Calu3 (cell line): ENCODE data around the gene SIL1. TPM values are rescaled to one million over a fixed set of nuclear protein-coding genes. Genes with fewer than 3 reads are reported as not detected.

Experiments
- BruUV-seq: library from RNA; stranded (reverse); fragments of 400-500 nt; replicated peaks from 2 replicates; lab custom pipeline; 2021; lab: Mats Ljungman, UMichigan
- CTCF ChIA-PET: fragments of 300-600 bp; sonication (Branson Sonifier 250); formaldehyde crosslinking; loops from one replicate; lab custom pipeline; 2022; ENCODE audit warnings: antibody characterized with exemption; lab: Charles Lee
- DNase-seq: peaks from one replicate; pipeline ENCODE4 v3.0.0; 2022
- H3K27ac Mint-ChIP-seq: one replicate; pipeline ENCODE4 v1.8.0; 2022; ENCODE audit warnings: mixed read lengths; ENCODE audit not compliant: unreplicated experiment
- H3K27me3 Mint-ChIP-seq: one replicate; pipeline ENCODE4 v1.8.0; 2022; ENCODE audit warnings: mixed read lengths; ENCODE audit not compliant: unreplicated experiment
- H3K36me3 Mint-ChIP-seq: one replicate; pipeline ENCODE4 v1.8.0; 2022; ENCODE audit warnings: mild to moderate bottlenecking, moderate library complexity, mixed read lengths; ENCODE audit not compliant: insufficient read depth, unreplicated experiment
- H3K4me1 Mint-ChIP-seq: one replicate; pipeline ENCODE4 v1.8.0; 2022; ENCODE audit warnings: mild to moderate bottlenecking, low read depth, mixed read lengths; ENCODE audit not compliant: unreplicated experiment
- H3K4me3 Mint-ChIP-seq: one replicate; pipeline ENCODE4 v1.8.0; 2022; ENCODE audit warnings: mild to moderate bottlenecking, low read depth, moderate library complexity, mixed read lengths; ENCODE audit not compliant: unreplicated experiment
- H3K9me3 Mint-ChIP-seq: one replicate; pipeline ENCODE4 v1.8.0; 2022; ENCODE audit warnings: low read depth, mixed read lengths; ENCODE audit not compliant: unreplicated experiment
- intact Hi-C: fragments of 100-400 bp; cut with micrococcal nuclease; formaldehyde crosslinking; loops from one replicate; pipeline ENCODE4 v1.10.0; 2022; ENCODE audit not compliant: unreplicated experiment
- total RNA-seq: library from RNA; stranded (reverse); gene quantifications from 2 replicates; pipeline ENCODE4 v1.2.3, GENCODE V29; 2022
- TF ChIP-seq, protein P1 (sequence below): fragments of 200-600 bp; IDR thresholded peaks from one replicate; pipeline ENCODE4 v1.8.0; 2022; ENCODE audit warnings: antibody characterized with exemption; ENCODE audit not compliant: unreplicated experiment

Gene SIL1
- total RNA-seq, 1 experiment from 2014 or later, result 45.8 TPM

DNA sequence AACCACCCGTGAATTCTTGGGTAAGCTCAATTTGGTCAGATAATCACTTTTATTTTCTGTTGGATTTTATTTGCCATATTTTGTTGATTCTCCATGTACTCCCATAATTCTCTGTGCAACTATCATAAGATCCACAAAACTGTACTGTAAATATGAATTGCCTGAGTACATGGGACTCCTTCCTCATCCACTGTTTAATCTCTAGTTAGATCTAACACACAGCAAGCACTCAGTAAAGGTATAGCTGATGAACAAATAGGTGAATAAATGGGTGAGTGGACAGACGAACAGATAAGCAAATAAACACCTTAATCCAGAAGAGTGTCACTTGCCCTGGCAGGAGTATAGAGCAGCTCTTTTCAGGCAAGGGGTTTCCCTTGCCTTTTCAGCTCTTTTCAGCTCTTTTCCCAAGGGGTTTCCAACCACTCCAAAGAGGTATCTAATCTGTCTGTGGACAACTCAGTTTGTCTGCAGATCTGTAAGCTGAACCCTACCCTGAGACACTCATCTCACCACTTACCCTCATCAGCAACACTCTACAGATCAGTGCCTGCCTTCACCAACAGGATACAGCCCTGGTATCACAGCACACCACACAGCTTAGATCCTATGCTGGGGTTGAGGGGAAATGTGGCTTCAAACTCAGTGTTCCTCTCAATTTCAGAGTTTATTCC is 51.2 kb downstream of the SIL1 start:
- Mint-ChIP-seq H3K9me3 (no peaks in the 10 kb centered on the region), H3K36me3 (no peaks in the 10 kb centered on the region), H3K27ac (no peak overlapping the region), H3K4me3 (no peak overlapping the region), H3K4me1 (peaks cover 28% of the 10 kb centered on the region), H3K27me3 (no peaks in the 10 kb centered on the region)
- no peak for DNase-seq
- intact Hi-C loops, result no loop called here
- CTCF ChIA-PET, result no interaction called here
- no TSS peak for BruUV-seq
- TF ChIP-seq, protein P1, sequence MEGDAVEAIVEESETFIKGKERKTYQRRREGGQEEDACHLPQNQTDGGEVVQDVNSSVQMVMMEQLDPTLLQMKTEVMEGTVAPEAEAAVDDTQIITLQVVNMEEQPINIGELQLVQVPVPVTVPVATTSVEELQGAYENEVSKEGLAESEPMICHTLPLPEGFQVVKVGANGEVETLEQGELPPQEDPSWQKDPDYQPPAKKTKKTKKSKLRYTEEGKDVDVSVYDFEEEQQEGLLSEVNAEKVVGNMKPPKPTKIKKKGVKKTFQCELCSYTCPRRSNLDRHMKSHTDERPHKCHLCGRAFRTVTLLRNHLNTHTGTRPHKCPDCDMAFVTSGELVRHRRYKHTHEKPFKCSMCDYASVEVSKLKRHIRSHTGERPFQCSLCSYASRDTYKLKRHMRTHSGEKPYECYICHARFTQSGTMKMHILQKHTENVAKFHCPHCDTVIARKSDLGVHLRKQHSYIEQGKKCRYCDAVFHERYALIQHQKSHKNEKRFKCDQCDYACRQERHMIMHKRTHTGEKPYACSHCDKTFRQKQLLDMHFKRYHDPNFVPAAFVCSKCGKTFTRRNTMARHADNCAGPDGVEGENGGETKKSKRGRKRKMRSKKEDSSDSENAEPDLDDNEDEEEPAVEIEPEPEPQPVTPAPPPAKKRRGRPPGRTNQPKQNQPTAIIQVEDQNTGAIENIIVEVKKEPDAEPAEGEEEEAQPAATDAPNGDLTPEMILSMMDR, result no peak

DNA sequence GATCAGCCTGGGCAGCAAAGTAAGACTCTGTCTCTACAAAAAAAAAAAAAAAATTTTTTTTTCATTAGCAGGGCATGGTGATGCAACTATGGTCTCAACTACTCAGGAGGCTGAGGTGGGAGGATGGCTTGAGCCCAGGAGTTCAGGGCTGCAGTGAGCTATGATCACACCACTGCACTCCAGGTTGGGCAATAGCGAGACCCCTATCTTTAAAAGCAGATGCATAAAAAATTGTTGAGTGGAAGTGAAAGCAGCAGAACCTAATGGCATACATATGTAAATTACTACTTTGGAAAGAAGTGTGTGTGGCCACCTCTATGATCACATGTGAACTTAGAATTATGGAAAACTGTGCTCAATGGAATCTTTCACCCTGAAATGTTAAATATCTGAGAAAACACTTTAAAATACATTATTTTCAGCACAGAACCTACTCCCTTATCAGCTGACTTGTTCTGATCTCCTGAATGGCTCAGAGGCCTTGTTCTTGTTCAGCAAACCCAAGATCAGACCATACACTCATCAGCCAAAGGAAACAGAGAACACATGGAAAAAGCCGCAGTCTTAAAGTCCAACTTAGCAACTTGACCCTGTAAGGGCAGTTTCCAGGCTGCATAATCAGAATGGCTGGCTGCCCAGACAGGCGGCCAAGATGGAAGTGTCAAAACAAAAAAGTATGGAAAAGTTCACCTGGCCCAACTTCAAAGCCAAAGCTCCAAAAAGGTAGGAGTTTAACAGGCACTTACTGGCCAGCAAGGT is 56.5 kb downstream of the SIL1 start:
- Mint-ChIP-seq H3K27me3 (no peaks in the 10 kb centered on the region), H3K27ac (no peak overlapping the region), H3K9me3 (no peaks in the 10 kb centered on the region), H3K4me1 (peaks cover 26% of the 10 kb centered on the region), H3K36me3 (no peaks in the 10 kb centered on the region), H3K4me3 (no peak overlapping the region)
- intact Hi-C loops, result no loop called here
- no TSS peak for BruUV-seq
- TF ChIP-seq, protein P1, result no peak
- CTCF ChIA-PET, result interaction anchor here (1.0 kb wide), 1 partner anchor 11 kb away, joined by 3 read pairs; no protein-coding TSS in a partner anchor
- no peak for DNase-seq

DNA sequence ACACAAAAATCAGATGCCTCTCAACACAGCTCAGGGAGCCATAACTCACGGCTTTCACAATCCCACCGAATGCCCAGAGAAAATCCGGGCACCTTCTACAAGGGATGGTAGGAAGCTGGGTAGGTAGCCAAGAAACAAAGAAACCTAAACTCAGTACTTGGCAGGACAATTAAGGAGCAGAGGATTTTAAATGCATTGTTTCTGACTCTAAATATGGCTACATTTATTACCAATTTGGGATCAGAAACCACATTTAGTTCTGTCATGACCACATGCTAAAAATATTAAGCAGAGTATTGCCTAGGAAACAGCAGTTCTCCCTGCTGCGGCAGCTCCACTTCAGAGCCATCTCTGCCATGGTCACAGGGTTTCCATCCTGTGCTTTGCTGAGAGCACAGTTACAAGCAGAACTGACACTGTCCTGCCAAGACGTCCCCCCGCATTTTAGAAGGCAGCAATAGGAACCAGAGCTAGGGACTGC is 57.5 kb downstream of the SIL1 start:
- H3K4me1 Mint-ChIP-seq, result peaks cover 26% of the 10 kb centered on the region

DNA sequence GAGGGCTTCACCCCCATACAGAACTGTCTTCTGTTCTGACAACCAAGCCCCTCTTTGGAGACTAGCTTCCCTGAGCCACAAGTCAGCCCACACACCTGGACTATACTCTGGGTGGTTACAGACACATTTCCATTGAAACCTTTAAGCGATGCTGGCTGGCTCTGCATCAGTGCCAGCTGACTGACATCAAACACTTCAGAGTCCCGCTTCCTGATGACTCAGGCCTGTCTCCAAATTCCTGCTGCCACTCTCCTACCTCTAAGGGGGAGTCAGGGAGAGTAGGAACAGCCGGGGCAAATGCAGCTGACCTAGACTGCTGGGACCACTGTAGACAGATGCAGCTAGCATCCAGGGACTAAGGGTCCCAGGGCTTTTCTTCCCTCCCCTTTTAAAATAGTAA is 59.4 kb downstream of the SIL1 start:
- intact Hi-C loops, result loop anchor here (10.0 kb wide), 1 partner anchor 214 kb away; no protein-coding TSS in a partner anchor
- H3K27me3 Mint-ChIP-seq, result no peaks in the 10 kb centered on the region
- CTCF ChIA-PET, result interaction anchor here (0.6 kb wide), 1 partner anchor 61 kb away, joined by 6 read pairs; no protein-coding TSS in a partner anchor
- TF ChIP-seq, protein P1, result no peak
- peaks cover 33% of the 10 kb centered on the region for H3K4me1 Mint-ChIP-seq
- H3K4me3 Mint-ChIP-seq, result no peak overlapping the region
- no peaks in the 10 kb centered on the region for H3K36me3 Mint-ChIP-seq
- peak; percentile 33 for DNase-seq
- BruUV-seq, result no TSS peak
- H3K27ac Mint-ChIP-seq, result no peak overlapping the region
- no peaks in the 10 kb centered on the region for H3K9me3 Mint-ChIP-seq

More for the DNA sequence above, 57.5 kb downstream of the SIL1 start:
- intact Hi-C loops, result no loop called here
- DNase-seq, result no peak
- H3K9me3 Mint-ChIP-seq, result no peaks in the 10 kb centered on the region
- no TSS peak for BruUV-seq
- H3K36me3 Mint-ChIP-seq, result no peaks in the 10 kb centered on the region
- H3K4me3 Mint-ChIP-seq, result no peak overlapping the region
- no peaks in the 10 kb centered on the region for H3K27me3 Mint-ChIP-seq
- H3K27ac Mint-ChIP-seq, result no peak overlapping the region
- CTCF ChIA-PET, result interaction anchor here (1.0 kb wide), 1 partner anchor 10 kb away, joined by 3 read pairs; no protein-coding TSS in a partner anchor
- TF ChIP-seq, protein P1, result no peak
